Right lung (tissue), 5 donors: Measurements from ENCODE around the gene SNCA. TPM values are rescaled to one million over a fixed set of nuclear protein-coding genes. Genes with fewer than 3 reads are reported as not detected.

Experiments
- DNase-seq, 2 donors: peaks; one replicate each; pipeline ENCODE4 v3.0.0-alpha.2; 2013
- polyA plus RNA-seq, 5 donors: library from polyadenylated mRNA; unstranded; fragments of 120-200 nt; gene quantifications; one replicate each; pipeline versions ENCODE4 v1.2.1 to v1.2.3, GENCODE V29; 2013; ENCODE audit warnings: inconsistent platforms in 1 of 5, low replicate concordance in 1 of 5; ENCODE audit not compliant: insufficient read length in 5 of 5, insufficient read depth in 1 of 5

The SNCA gene
- polyA plus RNA-seq, 5 donors, result 50.8 to 59.6 (median 57.4) TPM

DNA sequence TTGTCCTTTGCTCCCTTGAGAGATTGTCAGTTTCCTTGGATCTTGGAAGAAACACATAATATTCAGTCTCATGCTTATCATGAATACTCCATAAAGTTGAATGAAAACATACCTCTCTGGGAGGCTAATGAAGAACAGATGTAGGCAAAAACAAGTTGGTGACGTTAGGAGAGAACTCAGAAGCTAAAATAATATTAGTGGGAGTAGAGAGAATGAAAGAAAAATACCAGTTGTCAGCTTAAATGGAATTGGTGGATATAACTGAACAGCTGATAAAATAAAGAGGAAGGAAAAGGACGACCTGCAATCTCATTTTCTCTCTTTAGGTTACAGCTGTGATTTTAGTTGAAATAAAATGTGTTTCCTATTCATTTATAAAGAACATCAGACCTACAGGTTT is 124.8 kb downstream of the SNCA start:
- DNase-seq, result no peak

GRCh38 chr4:89708903-89709421 is 128.0 kb downstream of the SNCA start:
- DNase-seq, result peak; percentile 5 to 13

DNA sequence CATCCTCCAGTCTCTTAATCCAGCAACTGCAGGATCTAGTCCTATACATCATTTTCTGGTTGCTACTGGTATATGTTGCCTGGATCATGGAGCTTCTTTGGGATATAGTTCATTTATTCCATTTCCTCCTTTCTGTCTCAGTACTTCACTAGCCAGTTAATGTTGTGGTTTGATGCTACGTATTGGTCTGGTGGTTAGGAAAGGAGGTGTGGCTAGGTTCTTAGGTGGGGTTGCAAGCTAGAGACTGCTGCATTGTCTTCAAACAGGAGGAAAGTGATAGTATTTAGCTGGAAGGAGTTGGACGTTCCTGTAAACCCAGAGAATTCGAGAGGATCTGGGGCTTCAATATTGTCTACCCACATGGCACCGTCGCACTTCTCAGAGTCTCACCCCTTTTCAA is 129.5 kb downstream of the SNCA start:
- no peak for DNase-seq

DNA sequence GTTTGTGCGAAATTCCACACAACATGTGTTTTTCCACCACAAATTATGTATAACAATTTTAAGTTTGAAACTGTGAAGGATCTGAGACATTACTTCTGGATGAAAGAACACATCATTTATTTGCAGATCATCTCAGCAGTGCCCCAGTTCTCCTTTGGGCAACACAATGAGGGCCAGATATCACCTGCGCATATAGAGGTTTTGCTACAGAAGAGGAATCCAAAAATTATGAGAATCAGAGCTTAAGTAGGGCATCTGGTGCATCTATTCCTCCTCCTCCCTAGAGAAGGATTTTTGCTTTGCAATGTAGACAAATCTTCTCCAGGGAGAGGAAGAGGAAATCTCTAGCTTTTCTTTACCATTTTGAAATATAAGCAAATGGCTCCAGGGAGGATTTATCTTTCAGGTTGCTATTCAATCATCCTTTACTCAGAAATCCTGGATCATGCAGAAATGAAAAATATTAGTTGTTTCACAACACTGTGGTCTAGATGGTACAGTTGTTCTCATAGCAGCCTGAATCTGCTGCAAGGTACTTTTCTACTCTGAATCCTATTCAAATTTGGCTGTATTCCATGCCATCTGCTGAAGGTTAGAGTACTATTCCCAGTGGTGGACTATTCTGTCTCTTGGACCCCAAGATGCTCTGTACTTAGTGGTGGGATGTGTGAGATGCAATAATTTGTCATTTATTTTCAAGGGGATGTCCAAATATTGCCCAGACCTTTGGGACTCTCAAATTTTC is 132.1 kb downstream of the SNCA start:
- no peak for DNase-seq

- no peak for DNase-seq
Observed at GRCh38 chr4:89703829-89704590, 133.0 kb downstream of the SNCA start.

- no peak for DNase-seq
Observed at GRCh38 chr4:89700766-89701423, 136.1 kb downstream of the SNCA start.

GRCh38 chr4:89685690-89686089 is 151.3 kb downstream of the SNCA start:
- DNase-seq, result no peak

GRCh38 chr4:89685277-89685676 is 151.7 kb downstream of the SNCA start:
- DNase-seq, result no peak

GRCh38 chr4:89684536-89684935 is 152.4 kb downstream of the SNCA start:
- no peak for DNase-seq

DNA sequence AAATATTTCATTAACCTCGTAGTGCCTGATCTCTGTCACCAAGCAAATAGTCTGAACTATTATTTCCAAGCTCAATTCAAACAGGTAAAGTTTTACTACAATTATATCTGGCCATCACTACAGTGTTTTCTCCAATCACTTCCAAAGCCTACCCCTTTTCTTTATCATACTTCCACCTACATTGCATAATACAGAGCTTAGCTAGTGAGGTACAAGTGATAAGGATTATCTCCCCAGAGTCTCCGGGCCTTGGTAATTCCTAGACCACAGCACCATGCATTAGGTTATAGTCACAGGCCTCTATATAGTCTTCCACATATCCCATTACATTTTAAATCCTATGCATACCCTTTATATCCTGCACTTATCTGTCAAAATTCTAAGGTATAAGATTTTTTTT is 154.2 kb downstream of the SNCA start:
- DNase-seq, result no peak

- DNase-seq, result no peak
Observed at GRCh38 chr4:89681671-89682070, 155.3 kb downstream of the SNCA start.

GRCh38 chr4:89681219-89681618 is 155.7 kb downstream of the SNCA start:
- no peak for DNase-seq

- no peak for DNase-seq
Observed at GRCh38 chr4:89674876-89675459, 162.0 kb downstream of the SNCA start.

Other genes with a start within 250 kb of the SNCA start
- 10 to 100 TPM; 13.5 to 38.3 (median 33.1) TPM for gene MMRN1, start 57.7 kb upstream of the SNCA start, polyA plus RNA-seq